GM13977 (cell line): ENCODE data around the gene GPR150.
"Not testable (repeated sequence)": the region's sequence is repeated elsewhere in the genome, so short reads cannot be mapped to it uniquely, and the experiment has no call there.

Experiments
- DNase-seq: peaks from one replicate; pipeline ENCODE4 v3.0.0; 2012; ENCODE audit warnings: low spot score
- CTCF ChIP-seq: IDR thresholded peaks from 2 replicates; pipeline ENCODE4 v1.5.1; 2012; ENCODE audit warnings: mild to moderate bottlenecking, control low read depth; ENCODE audit not compliant: insufficient read depth; ENCODE audit errors: extremely low read depth, missing control alignments
- in situ Hi-C: fragments of 300-500 bp; cut with MboI; formaldehyde crosslinking; loops from one replicate; pipeline ENCODE4 v1.12.0; 2022; ENCODE audit warnings: low sequenced_read_pairs, low pct_unique_long_range_greater_than_20kb, mixed read lengths, inconsistent platforms; ENCODE audit not compliant: unreplicated experiment

The GPR150 gene

GRCh38 chr5:95634081-95634480 lies 14.2 kb downstream of the GPR150 start:
- DNase-seq: no peak
- in situ Hi-C loops: no loop called here

GRCh38 chr5:95638632-95639031 lies 18.7 kb downstream of the GPR150 start:
- no peak for TF ChIP-seq CTCF
- in situ Hi-C loops: no loop called here
- no peak for DNase-seq

More at GRCh38 chr5:95634081-95634480, 14.2 kb downstream of the GPR150 start:
- TF ChIP-seq CTCF: no peak

GRCh38 chr5:95641741-95642220 lies 21.9 kb downstream of the GPR150 start:
- in situ Hi-C loops: no loop called here
- TF ChIP-seq CTCF: no peak
- DNase-seq: no peak

GRCh38 chr5:95643152-95643551 lies 23.3 kb downstream of the GPR150 start:
- DNase-seq: no peak
- no peak for TF ChIP-seq CTCF
- in situ Hi-C loops: no loop called here

- in situ Hi-C loops: no loop called here
- peak; percentile 38 for DNase-seq
- TF ChIP-seq CTCF: peak; percentile 76
These were observed 24.6 kb downstream of the GPR150 start for GRCh38 chr5:95644351-95645042.

- DNase-seq, in situ Hi-C loops: not testable (repeated sequence)
These were observed 26.3 kb downstream of the GPR150 start for GRCh38 chr5:95646226-95646568.

- in situ Hi-C loops: no loop called here
These were observed 26.9 kb downstream of the GPR150 start, which contains the start of gene RFESD for GRCh38 chr5:95646569-95647431. TSS of gene RFESD (plus strand) at chr5:95646777. CDS start at chr5:95652272, 5,495 bp downstream.

More at GRCh38 chr5:95646569-95647431, 26.9 kb downstream of the GPR150 start, which contains the start of gene RFESD:
- no peak for TF ChIP-seq CTCF
- DNase-seq: peak; percentile 89
